Chondrocyte (in vitro differentiated cells): ENCODE data around the gene MYO1G. TPM values are rescaled to one million over a fixed set of nuclear protein-coding genes. Genes with fewer than 3 reads are reported as not detected.

ENCODE experiments used
- DNase-seq: peaks from one replicate; pipeline ENCODE4 v3.0.0; 2021; ENCODE audit warnings: mixed read lengths, low spot score
- H3K27ac Mint-ChIP-seq: one replicate; pipeline ENCODE4 v1.8.0; 2021; ENCODE audit warnings: mild to moderate bottlenecking, moderate library complexity, mixed read lengths; ENCODE audit not compliant: unreplicated experiment
- H3K27me3 Mint-ChIP-seq: 2 replicates; pipeline ENCODE4 v1.8.0; 2021; ENCODE audit warnings: low read depth, mixed read lengths
- H3K36me3 Mint-ChIP-seq: 2 replicates; pipeline ENCODE4 v1.8.0; 2021; ENCODE audit warnings: low read depth, mixed read lengths
- H3K4me1 Mint-ChIP-seq: 2 replicates; pipeline ENCODE4 v1.8.0; 2021; ENCODE audit warnings: low read depth, mild to moderate bottlenecking, mixed read lengths
- H3K4me3 Mint-ChIP-seq: one replicate; pipeline ENCODE4 v1.8.0; 2021; ENCODE audit warnings: mild to moderate bottlenecking, moderate library complexity, mixed read lengths; ENCODE audit not compliant: unreplicated experiment
- H3K9me3 Mint-ChIP-seq: 2 replicates; pipeline ENCODE4 v1.8.0; 2021; ENCODE audit warnings: low read depth, mixed read lengths
- total RNA-seq: library from RNA; stranded (reverse); gene quantifications from 3 replicates; pipeline ENCODE4 v1.2.1, GENCODE V29; 2021
- TF ChIP-seq, protein P1 (sequence below): fragments of 200-600 bp; sonication (generic); IDR thresholded peaks from 2 replicates; pipeline ENCODE4 v1.5.0; 2021; ENCODE audit warnings: antibody characterized with exemption, mild to moderate bottlenecking, moderate library complexity

The MYO1G gene
- total RNA-seq, 1 donor from 2014 or later, result 0.05 TPM

- no peak overlapping the region for H3K27ac Mint-ChIP-seq
- H3K4me3 Mint-ChIP-seq, result no peak overlapping the region
- no peaks in the 10 kb centered on the region for H3K9me3 Mint-ChIP-seq
- H3K36me3 Mint-ChIP-seq, result no peaks in the 10 kb centered on the region
- TF ChIP-seq, protein P1, sequence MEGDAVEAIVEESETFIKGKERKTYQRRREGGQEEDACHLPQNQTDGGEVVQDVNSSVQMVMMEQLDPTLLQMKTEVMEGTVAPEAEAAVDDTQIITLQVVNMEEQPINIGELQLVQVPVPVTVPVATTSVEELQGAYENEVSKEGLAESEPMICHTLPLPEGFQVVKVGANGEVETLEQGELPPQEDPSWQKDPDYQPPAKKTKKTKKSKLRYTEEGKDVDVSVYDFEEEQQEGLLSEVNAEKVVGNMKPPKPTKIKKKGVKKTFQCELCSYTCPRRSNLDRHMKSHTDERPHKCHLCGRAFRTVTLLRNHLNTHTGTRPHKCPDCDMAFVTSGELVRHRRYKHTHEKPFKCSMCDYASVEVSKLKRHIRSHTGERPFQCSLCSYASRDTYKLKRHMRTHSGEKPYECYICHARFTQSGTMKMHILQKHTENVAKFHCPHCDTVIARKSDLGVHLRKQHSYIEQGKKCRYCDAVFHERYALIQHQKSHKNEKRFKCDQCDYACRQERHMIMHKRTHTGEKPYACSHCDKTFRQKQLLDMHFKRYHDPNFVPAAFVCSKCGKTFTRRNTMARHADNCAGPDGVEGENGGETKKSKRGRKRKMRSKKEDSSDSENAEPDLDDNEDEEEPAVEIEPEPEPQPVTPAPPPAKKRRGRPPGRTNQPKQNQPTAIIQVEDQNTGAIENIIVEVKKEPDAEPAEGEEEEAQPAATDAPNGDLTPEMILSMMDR, result no peak
- H3K4me1 Mint-ChIP-seq, result no peaks in the 10 kb centered on the region
- H3K27me3 Mint-ChIP-seq, result peaks cover 7% of the 10 kb centered on the region
- DNase-seq, result no peak
These were observed 22.6 kb downstream of the MYO1G start for GRCh38 chr7:44956157-44956766.

- Mint-ChIP-seq H3K27ac (no peak overlapping the region), H3K4me1 (no peaks in the 10 kb centered on the region), H3K36me3 (no peaks in the 10 kb centered on the region), H3K27me3 (peaks cover 11% of the 10 kb centered on the region), H3K4me3 (no peak overlapping the region), H3K9me3 (no peaks in the 10 kb centered on the region)
- TF ChIP-seq, protein P1, result no peak
- no peak for DNase-seq
These were observed 23.1 kb downstream of the MYO1G start for GRCh38 chr7:44955733-44956132.

GRCh38 chr7:44953156-44953555, 25.7 kb downstream of the MYO1G start:
- Mint-ChIP-seq H3K4me3 (no peak overlapping the region), H3K9me3 (no peaks in the 10 kb centered on the region), H3K36me3 (no peaks in the 10 kb centered on the region), H3K27me3 (peaks cover 19% of the 10 kb centered on the region), H3K27ac (no peak overlapping the region), H3K4me1 (no peaks in the 10 kb centered on the region)
- TF ChIP-seq, protein P1, result no peak
- no peak for DNase-seq

DNA sequence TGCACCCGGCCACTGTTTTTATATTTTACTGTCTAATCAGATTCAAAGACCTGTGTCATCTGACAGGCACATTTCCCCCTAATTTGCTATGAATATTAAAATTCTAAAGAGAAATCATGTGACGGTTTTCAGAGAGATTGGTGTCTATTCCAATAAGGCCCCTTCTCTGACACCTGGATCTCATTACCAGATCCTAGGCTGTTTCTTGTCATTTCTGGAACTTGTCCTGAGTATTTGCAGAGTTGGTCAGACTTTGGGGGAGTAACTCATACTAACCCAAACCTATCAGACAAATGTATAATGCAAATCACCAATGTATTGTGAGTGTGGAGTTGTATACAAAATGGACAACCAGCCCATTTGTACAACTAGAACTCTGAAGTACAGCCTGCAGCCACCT, 29.5 kb downstream of the MYO1G start:
- Mint-ChIP-seq H3K4me3 (no peak overlapping the region), H3K9me3 (no peaks in the 10 kb centered on the region), H3K36me3 (no peaks in the 10 kb centered on the region), H3K4me1 (no peaks in the 10 kb centered on the region), H3K27me3 (peaks cover 35% of the 10 kb centered on the region), H3K27ac (no peak overlapping the region)
- no peak for DNase-seq
- TF ChIP-seq, protein P1, result no peak

DNA sequence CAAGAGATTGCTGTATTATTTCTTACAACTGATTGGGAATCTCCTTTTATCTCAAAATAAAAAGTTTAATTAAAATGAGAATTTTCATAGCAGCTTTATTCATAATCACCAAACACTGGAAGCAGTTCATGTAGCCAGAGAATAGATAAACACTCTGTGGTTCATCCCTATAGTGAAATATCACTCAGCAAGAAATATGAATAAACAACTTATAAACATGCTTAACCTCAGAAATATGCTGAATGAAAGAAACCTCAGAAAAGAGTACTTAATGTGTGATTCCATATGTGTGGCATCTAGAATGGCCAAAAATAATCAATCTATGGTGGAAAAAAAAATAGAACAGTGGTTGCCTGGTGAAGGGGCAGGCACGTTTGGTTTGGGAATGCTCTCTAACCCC, 33.3 kb downstream of the MYO1G start:
- H3K27ac Mint-ChIP-seq, result no peak overlapping the region
- no peaks in the 10 kb centered on the region for H3K4me1 Mint-ChIP-seq
- H3K4me3 Mint-ChIP-seq, result no peak overlapping the region
- no peaks in the 10 kb centered on the region for H3K9me3 Mint-ChIP-seq
- TF ChIP-seq, protein P1, result no peak
- H3K36me3 Mint-ChIP-seq, result no peaks in the 10 kb centered on the region
- no peak for DNase-seq
- H3K27me3 Mint-ChIP-seq, result peaks cover 27% of the 10 kb centered on the region
